ENCODE measurements around the gene ARMCX5. TPM values are rescaled to one million over a fixed set of nuclear protein-coding genes. Genes with fewer than 3 reads are reported as not detected.

ARMCX5 gene
- total RNA-seq: 14.3 and 17.2 TPM in 2 replicates
- long read RNA-seq, full-length matches to known transcripts: 50 of 116 reads
- long read RNA-seq, partial matches to known transcripts: 35 of 116 reads
- long read RNA-seq, other reads (novel, unspliced or antisense): 31 of 116 reads

DNA sequence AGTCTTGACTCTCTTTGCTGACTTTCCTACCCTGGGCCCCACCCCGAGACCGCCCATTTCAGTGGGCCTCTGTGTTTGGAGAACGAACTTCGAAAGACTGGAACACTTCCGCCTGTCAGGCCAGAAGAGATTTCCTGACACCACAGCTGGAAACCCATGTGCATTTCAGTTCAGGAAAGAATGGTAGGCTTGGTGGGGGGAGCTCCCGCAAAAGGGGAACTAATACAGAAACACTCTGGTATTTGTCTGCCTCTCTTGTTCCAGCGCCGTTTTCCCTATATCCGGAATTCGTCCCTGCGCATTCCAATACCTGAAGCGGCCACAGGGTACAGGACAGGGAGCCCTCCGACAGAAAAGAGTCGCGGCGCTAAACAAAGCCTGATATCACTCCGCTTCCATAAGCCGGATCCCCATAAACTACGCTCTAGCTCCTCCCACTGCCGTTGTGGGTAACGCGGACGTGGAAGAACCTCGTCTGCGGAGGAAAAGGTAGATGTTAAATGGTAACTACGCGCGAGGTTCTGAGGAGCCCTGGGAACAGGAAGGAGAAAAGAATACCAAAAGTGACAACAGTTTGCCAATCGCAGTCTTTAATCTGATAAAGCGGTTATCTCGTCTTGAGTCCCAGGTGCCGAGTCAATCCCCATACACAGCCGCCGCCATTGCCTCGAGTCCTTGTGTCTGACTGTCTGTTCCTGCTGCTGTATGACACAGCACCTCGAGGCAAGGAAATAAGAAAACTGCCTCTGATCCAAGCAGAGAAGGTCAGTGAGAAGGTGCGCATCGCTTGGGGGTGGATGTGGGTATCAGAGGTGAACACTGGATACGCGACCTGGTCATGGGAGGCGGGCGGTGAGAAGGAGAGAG lies at the start of gene ARMCX5:
Gene ARMCX5 (plus strand): TSS at position 432 of the 867 bp plus-strand sequence. CDS start 2,627 bp downstream, outside the sequence.
- peaks cover 7% of the 10 kb centered on the region for H3K9me3 Mint-ChIP-seq (ENCODE audit: unreplicated experiment)
- H3K4me1 Mint-ChIP-seq (ENCODE audit: unreplicated experiment): peaks cover 14% of the 10 kb centered on the region
- peak; percentile 87 for DNase-seq (ENCODE audit: extremely low spot score, unreplicated experiment)
- TF ChIP-seq, protein P1, sequence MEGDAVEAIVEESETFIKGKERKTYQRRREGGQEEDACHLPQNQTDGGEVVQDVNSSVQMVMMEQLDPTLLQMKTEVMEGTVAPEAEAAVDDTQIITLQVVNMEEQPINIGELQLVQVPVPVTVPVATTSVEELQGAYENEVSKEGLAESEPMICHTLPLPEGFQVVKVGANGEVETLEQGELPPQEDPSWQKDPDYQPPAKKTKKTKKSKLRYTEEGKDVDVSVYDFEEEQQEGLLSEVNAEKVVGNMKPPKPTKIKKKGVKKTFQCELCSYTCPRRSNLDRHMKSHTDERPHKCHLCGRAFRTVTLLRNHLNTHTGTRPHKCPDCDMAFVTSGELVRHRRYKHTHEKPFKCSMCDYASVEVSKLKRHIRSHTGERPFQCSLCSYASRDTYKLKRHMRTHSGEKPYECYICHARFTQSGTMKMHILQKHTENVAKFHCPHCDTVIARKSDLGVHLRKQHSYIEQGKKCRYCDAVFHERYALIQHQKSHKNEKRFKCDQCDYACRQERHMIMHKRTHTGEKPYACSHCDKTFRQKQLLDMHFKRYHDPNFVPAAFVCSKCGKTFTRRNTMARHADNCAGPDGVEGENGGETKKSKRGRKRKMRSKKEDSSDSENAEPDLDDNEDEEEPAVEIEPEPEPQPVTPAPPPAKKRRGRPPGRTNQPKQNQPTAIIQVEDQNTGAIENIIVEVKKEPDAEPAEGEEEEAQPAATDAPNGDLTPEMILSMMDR (IDR thresholded peaks at IDR 0.05): no peak
- peak within 1 kb of the TSS; percentile 98 for H3K27ac Mint-ChIP-seq (ENCODE audit: unreplicated experiment)
- H3K27me3 Mint-ChIP-seq (ENCODE audit: unreplicated experiment): no peaks in the 10 kb centered on the region
- H3K4me3 Mint-ChIP-seq (ENCODE audit: unreplicated experiment): peak within 1 kb of the TSS; percentile 94
- H3K36me3 Mint-ChIP-seq (ENCODE audit: unreplicated experiment): peaks cover 7% of the 10 kb centered on the region

DNA sequence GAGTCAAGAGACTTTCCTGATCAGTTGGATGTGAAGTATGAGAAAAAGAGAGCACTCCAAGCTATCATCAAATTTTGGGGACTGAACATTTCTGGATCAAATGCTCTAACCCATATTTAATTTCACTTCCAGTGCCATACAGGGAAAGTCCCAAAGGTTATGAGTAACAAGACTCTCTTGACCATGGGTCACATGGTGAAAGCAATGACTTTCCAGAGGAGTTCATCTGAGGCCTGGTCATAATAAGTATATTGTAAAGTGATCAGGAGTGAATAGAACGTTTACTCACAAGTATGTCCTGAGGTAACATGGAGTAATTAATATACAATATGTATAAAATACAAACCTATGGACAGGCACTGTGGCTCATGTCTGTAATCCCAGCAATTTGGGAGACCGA lies 40.7 kb upstream of the ARMCX5 start:
- TF ChIP-seq, protein P1 (IDR thresholded peaks at IDR 0.05): no peak
- no peaks in the 10 kb centered on the region for H3K36me3 Mint-ChIP-seq (ENCODE audit: unreplicated experiment)
- no peak overlapping the region for H3K27ac Mint-ChIP-seq (ENCODE audit: unreplicated experiment)
- no peaks in the 10 kb centered on the region for H3K4me1 Mint-ChIP-seq (ENCODE audit: unreplicated experiment)
- DNase-seq (ENCODE audit: extremely low spot score, unreplicated experiment): no peak
- no peak overlapping the region for H3K4me3 Mint-ChIP-seq (ENCODE audit: unreplicated experiment)
- peaks cover 5% of the 10 kb centered on the region for H3K9me3 Mint-ChIP-seq (ENCODE audit: unreplicated experiment)
- peaks cover 9% of the 10 kb centered on the region for H3K27me3 Mint-ChIP-seq (ENCODE audit: unreplicated experiment)

DNA sequence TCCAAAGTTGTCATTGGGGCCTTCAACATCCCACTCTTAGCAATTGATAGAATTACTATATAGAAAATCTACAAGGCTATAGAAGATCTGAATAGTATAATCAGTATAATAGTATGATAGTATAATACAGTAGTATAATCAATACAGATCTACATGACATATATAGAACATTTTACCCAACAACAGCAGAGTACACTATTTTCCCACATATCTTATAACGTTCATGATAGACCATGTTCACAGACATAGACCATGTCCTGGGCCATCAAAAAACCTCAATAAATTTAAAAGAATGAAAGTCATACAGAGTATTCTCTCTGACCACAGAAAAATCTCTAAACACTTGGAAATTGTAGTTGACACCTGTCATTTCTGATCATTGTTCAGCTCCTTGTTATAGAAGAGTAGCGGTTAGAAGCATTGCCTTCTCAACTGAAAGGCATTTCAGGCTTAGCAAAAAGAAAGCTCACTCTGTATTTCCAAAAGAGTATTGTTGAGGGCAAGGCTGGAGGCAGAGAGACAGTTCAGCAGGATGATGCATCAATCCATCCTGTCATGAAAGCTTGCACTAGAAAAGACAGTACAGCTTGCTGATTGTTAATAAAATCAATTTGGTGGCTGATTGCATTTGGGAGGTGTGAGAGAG lies 38.8 kb upstream of the ARMCX5 start:
- Mint-ChIP-seq H3K36me3 (ENCODE audit: unreplicated experiment) (no peaks in the 10 kb centered on the region), H3K4me3 (ENCODE audit: unreplicated experiment) (no peak overlapping the region), H3K4me1 (ENCODE audit: unreplicated experiment) (no peaks in the 10 kb centered on the region), H3K27me3 (ENCODE audit: unreplicated experiment) (peaks cover 7% of the 10 kb centered on the region), H3K9me3 (ENCODE audit: unreplicated experiment) (peaks cover 5% of the 10 kb centered on the region), H3K27ac (ENCODE audit: unreplicated experiment) (no peak overlapping the region)
- no peak for DNase-seq (ENCODE audit: extremely low spot score, unreplicated experiment)
- TF ChIP-seq, protein P1 (IDR thresholded peaks at IDR 0.05): no peak

DNA sequence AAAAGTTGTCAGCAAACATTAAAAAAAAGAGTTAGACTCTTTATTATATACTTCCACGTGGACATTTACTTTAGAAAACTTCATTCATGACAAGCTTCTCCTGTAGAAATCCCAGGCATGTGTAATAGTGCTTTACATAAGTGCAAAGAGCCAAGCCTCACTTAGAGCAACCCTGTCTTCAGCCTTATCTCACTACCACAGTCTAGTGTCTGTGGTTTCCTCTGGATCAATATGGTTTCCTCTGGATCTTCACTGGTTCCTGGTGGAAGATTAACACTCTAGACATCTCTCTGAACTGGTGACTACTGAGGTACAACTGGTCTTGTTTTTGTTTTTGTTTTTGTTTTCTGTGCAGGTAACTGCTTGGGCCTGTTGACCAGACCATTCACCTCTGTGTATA lies 18.4 kb upstream of the ARMCX5 start:
- Mint-ChIP-seq H3K9me3 (ENCODE audit: unreplicated experiment) (no peaks in the 10 kb centered on the region), H3K36me3 (ENCODE audit: unreplicated experiment) (no peaks in the 10 kb centered on the region), H3K27ac (ENCODE audit: unreplicated experiment) (no peak overlapping the region), H3K4me1 (ENCODE audit: unreplicated experiment) (no peaks in the 10 kb centered on the region), H3K4me3 (ENCODE audit: unreplicated experiment) (no peak overlapping the region), H3K27me3 (ENCODE audit: unreplicated experiment) (peaks cover 6% of the 10 kb centered on the region)
- DNase-seq (ENCODE audit: extremely low spot score, unreplicated experiment): no peak
- TF ChIP-seq, protein P1 (IDR thresholded peaks at IDR 0.05): no peak

DNA sequence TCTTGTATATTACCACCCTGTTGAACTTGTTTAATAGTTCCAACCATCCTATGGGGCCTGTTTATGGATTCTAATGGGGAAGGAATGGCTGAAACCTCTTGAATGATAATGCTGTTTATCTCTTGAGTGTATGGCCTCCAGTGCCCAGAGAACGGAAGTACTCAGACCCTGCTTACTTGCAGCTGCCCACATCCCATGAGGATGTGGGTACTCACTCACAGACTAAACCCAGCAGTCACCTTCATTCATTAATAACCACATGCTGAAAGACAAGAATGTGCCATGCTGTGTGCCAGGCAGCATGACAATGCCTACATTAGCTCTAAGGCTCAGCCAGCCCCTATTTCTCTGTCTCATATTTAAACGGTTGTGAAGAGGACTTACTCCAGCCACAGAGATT lies 5.9 kb upstream of the ARMCX5 start:
- TF ChIP-seq, protein P1 (IDR thresholded peaks at IDR 0.05): no peak
- no peak for DNase-seq (ENCODE audit: extremely low spot score, unreplicated experiment)
- Mint-ChIP-seq H3K27ac (ENCODE audit: unreplicated experiment) (no peak overlapping the region), H3K27me3 (ENCODE audit: unreplicated experiment) (peaks cover 7% of the 10 kb centered on the region), H3K9me3 (ENCODE audit: unreplicated experiment) (peaks cover 12% of the 10 kb centered on the region), H3K4me1 (ENCODE audit: unreplicated experiment) (no peaks in the 10 kb centered on the region), H3K4me3 (ENCODE audit: unreplicated experiment) (no peak overlapping the region), H3K36me3 (ENCODE audit: unreplicated experiment) (no peaks in the 10 kb centered on the region)
